H1 (cell line): ENCODE data around the gene SLC12A7. TPM values are rescaled to one million over a fixed set of nuclear protein-coding genes. Genes with fewer than 3 reads are reported as not detected.

Experiments used
- CTCF ChIA-PET: fragments of 300-600 bp; sonication (Branson Sonifier 250); formaldehyde crosslinking; loops from one replicate; lab custom pipeline; 2021; ENCODE audit not compliant: partially characterized antibody; lab: Charles Lee
- POLR2A ChIA-PET: fragments of 300-600 bp; sonication (Branson Sonifier 250); formaldehyde crosslinking; loops from one replicate; lab custom pipeline; 2021; ENCODE audit warnings: inconsistent platforms; ENCODE audit not compliant: partially characterized antibody; lab: Charles Lee
- DNase-seq, 2 experiments: peaks; one replicate each; pipeline versions ENCODE4 v3.0.0 to v3.0.0-alpha.2; 2010 to 2022; ENCODE audit warnings: low spot score in 2 of 2, low read depth in 1 of 2, mixed read lengths in 1 of 2
- FAIRE-seq: peaks from 2 replicates; lab custom pipeline; 2011; peaks lifted over from hg19 to GRCh38; lab: Jason Lieb, UNC
- H2AFZ ChIP-seq: 2 replicates; pipeline ENCODE4 v1.8.1; 2012; ENCODE audit warnings: low read length, inconsistent platforms
- H2AK5ac ChIP-seq: 2 replicates; pipeline ENCODE4 v1.6.1; 2013; ENCODE audit warnings: low read depth, low read length
- H2BK120ac ChIP-seq: replicated peaks from 2 replicates; pipeline ENCODE3; 2013; ENCODE audit warnings: low read depth, low read length, inconsistent platforms
- H2BK12ac ChIP-seq: 2 replicates; pipeline ENCODE4 v1.6.1; 2013; ENCODE audit warnings: low read depth, low read length
- H2BK15ac ChIP-seq: 2 replicates; pipeline ENCODE4 v1.6.1; 2013; ENCODE audit warnings: low read length
- H2BK20ac ChIP-seq: 2 replicates; pipeline ENCODE4 v1.6.1; 2013; ENCODE audit warnings: low read length
- H2BK5ac ChIP-seq: 2 replicates; pipeline ENCODE4 v1.6.1; 2013; ENCODE audit warnings: low read depth, low read length
- H3K14ac ChIP-seq: 2 replicates; pipeline ENCODE4 v1.6.1; 2013; ENCODE audit warnings: inconsistent platforms; ENCODE audit not compliant: insufficient read length
- H3K18ac ChIP-seq: 2 replicates; pipeline ENCODE4 v1.6.1; 2013; ENCODE audit warnings: low read length; ENCODE audit errors: extremely low read depth
- H3K23ac ChIP-seq: 2 replicates; pipeline ENCODE4 v1.6.1; 2013; ENCODE audit warnings: inconsistent platforms; ENCODE audit not compliant: insufficient read length
- H3K23me2 ChIP-seq: 2 replicates; pipeline ENCODE4 v1.6.1; 2013; ENCODE audit warnings: low read depth, low read length
- H3K27ac ChIP-seq: 2 replicates; pipeline ENCODE4 v1.6.1; 2011; ENCODE audit warnings: low read depth, low read length, inconsistent platforms
- H3K27me3 ChIP-seq, 4 experiments: replicated peaks in 1 of 4; 1 replicate in 1 of 4; 2 replicates in 3 of 4; pipeline versions ENCODE4 v1.6.1 to v1.8.1; 2011 to 2013; ENCODE audit warnings: low read length in 3 of 4, mild to moderate bottlenecking in 3 of 4, inconsistent platforms in 2 of 4, mixed read lengths in 2 of 4, moderate library complexity in 1 of 4; ENCODE audit not compliant: control insufficient read depth in 3 of 4, insufficient read depth in 3 of 4; ENCODE audit errors: extremely low read depth in 1 of 4
- H3K36me3 ChIP-seq, 4 experiments: 2 replicates each; pipeline versions ENCODE4 v1.6.1 to v1.8.1; 2011 to 2013; ENCODE audit warnings: mild to moderate bottlenecking in 4 of 4, low read length in 3 of 4, moderate library complexity in 2 of 4, control low read depth in 1 of 4, inconsistent platforms in 1 of 4; ENCODE audit not compliant: insufficient read depth in 4 of 4, control insufficient read depth in 2 of 4
- H3K4ac ChIP-seq: replicated peaks from 2 replicates; pipeline ENCODE3; 2013; ENCODE audit warnings: low read length, low read depth, mixed read lengths, inconsistent platforms; ENCODE audit not compliant: insufficient read length
- H3K4me1 ChIP-seq, 4 experiments: replicated peaks in 1 of 4; 1 replicate in 1 of 4; 2 replicates in 3 of 4; pipeline versions ENCODE4 v1.6.1 to v1.8.1; 2011 to 2013; ENCODE audit warnings: low read length in 3 of 4, inconsistent platforms in 2 of 4, mixed read lengths in 1 of 4; ENCODE audit not compliant: insufficient read depth in 4 of 4, control insufficient read depth in 3 of 4
- H3K4me2 ChIP-seq, 2 experiments: 2 replicates each; pipeline versions ENCODE4 v1.6.1 to v1.8.1; 2011 to 2013; ENCODE audit warnings: low read depth in 2 of 2, low read length in 2 of 2, control low read depth in 1 of 2, inconsistent platforms in 1 of 2, mild to moderate bottlenecking in 1 of 2; ENCODE audit not compliant: insufficient read depth in 1 of 2
- H3K4me3 ChIP-seq, 4 experiments: fragments of 200-600, 300-600 bp in 1 of 4; sonication (generic), shearing (Covaris generic), sonication (Bioruptor Twin) in 1 of 4; 2 replicates each; pipeline versions ENCODE4 v1.5.1 to v1.8.1; 2011 to 2016; ENCODE audit warnings: low read length in 4 of 4, low read depth in 3 of 4, control low read depth in 2 of 4, inconsistent platforms in 2 of 4, mild to moderate bottlenecking in 2 of 4, mixed read lengths in 1 of 4, moderate library complexity in 1 of 4; ENCODE audit not compliant: insufficient read depth in 2 of 4; ENCODE audit errors: extremely low read depth in 1 of 4
- H3K56ac ChIP-seq: replicated peaks from 2 replicates; pipeline ENCODE3; 2013; ENCODE audit warnings: low read depth, mild to moderate bottlenecking, mixed read lengths, low read length, inconsistent platforms; ENCODE audit not compliant: insufficient read length
- H3K79me1 ChIP-seq: 2 replicates; pipeline ENCODE4 v1.6.1; 2013; ENCODE audit warnings: low read depth, low read length, control low read depth
- H3K79me2 ChIP-seq, 2 experiments: 2 replicates each; pipeline versions ENCODE4 v1.6.1 to v1.8.1; 2012 to 2013; ENCODE audit warnings: low read length in 2 of 2, mild to moderate bottlenecking in 2 of 2, inconsistent platforms in 1 of 2; ENCODE audit not compliant: insufficient read depth in 2 of 2, control insufficient read depth in 1 of 2
- H3K9ac ChIP-seq, 4 experiments: replicated peaks in 1 of 4; 1 replicate in 1 of 4; 2 replicates in 3 of 4; pipeline versions ENCODE4 v1.6.1 to v1.8.1; 2011 to 2013; ENCODE audit warnings: low read depth in 3 of 4, low read length in 3 of 4, control low read depth in 2 of 4, mild to moderate bottlenecking in 2 of 4, moderate library complexity in 2 of 4, inconsistent platforms in 1 of 4; ENCODE audit errors: extremely low read depth in 1 of 4
- H3K9me3 ChIP-seq, 2 experiments: 2 replicates each; pipeline versions ENCODE4 v1.6.1 to v1.8.1; 2012 to 2013; ENCODE audit warnings: mild to moderate bottlenecking in 2 of 2, moderate library complexity in 2 of 2, control low read depth in 1 of 2, inconsistent platforms in 1 of 2, low read depth in 1 of 2, low read length in 1 of 2, mixed read lengths in 1 of 2; ENCODE audit not compliant: insufficient read depth in 2 of 2
- H4K20me1 ChIP-seq, 2 experiments: replicated peaks in 1 of 2; 2 replicates each; pipeline versions ENCODE3 to v1.8.1; 2011 to 2013; ENCODE audit warnings: inconsistent platforms in 2 of 2, low read length in 2 of 2, mild to moderate bottlenecking in 1 of 2; ENCODE audit not compliant: insufficient read depth in 2 of 2, control insufficient read depth in 1 of 2
- H4K5ac ChIP-seq: 2 replicates; pipeline ENCODE4 v1.6.1; 2013; ENCODE audit warnings: low read length, low read depth, mixed read lengths, inconsistent platforms; ENCODE audit not compliant: insufficient read length
- H4K8ac ChIP-seq: 2 replicates; pipeline ENCODE4 v1.8.0; 2013; ENCODE audit warnings: mild to moderate bottlenecking, moderate library complexity, low read length, inconsistent platforms; ENCODE audit not compliant: insufficient read depth; ENCODE audit errors: extremely low read depth
- H4K91ac ChIP-seq: replicated peaks from 2 replicates; pipeline ENCODE3; 2013; ENCODE audit warnings: low read length, mixed read lengths, inconsistent platforms; ENCODE audit not compliant: insufficient read length
- ASH2L ChIP-seq: fragments of 200-600, 300-600 bp; sonication (generic); IDR thresholded peaks from one replicate; pipeline ENCODE4 v1.7.1; 2017; ENCODE audit warnings: low read length
- CTCF ChIP-seq, 3 experiments: IDR thresholded peaks; 1 replicate in 2 of 3; 2 replicates in 1 of 3; pipeline versions ENCODE4 v1.5.1 to v1.6.1; 2011; ENCODE audit warnings: low read length in 3 of 3, mild to moderate bottlenecking in 3 of 3, inconsistent platforms in 2 of 3, low read depth in 1 of 3, moderate library complexity in 1 of 3; ENCODE audit not compliant: insufficient read depth in 1 of 3; ENCODE audit errors: control extremely low read depth in 1 of 3
- GTF2F1 ChIP-seq: IDR thresholded peaks from 2 replicates; pipeline ENCODE4 v1.6.1; 2012; ENCODE audit warnings: low read depth, low read length, improper control_type of control experiment, borderline replicate concordance
- JUN ChIP-seq: IDR thresholded peaks from 2 replicates; pipeline ENCODE4 v1.6.1; 2011; ENCODE audit warnings: low read depth, mild to moderate bottlenecking, improper control_type of control experiment, low read length
- POLR2A ChIP-seq, 2 experiments: IDR thresholded peaks; 1 replicate in 1 of 2; 2 replicates in 1 of 2; pipeline ENCODE4 v1.6.1; 2011; ENCODE audit warnings: low read depth in 2 of 2, low read length in 2 of 2, mild to moderate bottlenecking in 2 of 2; ENCODE audit errors: control extremely low read depth in 1 of 2
- SP2 ChIP-seq: IDR thresholded peaks from 2 replicates; pipeline ENCODE4 v1.6.1; 2012; ENCODE audit warnings: mild to moderate bottlenecking, low read length, inconsistent platforms
- TEAD4 ChIP-seq: IDR thresholded peaks from 2 replicates; pipeline ENCODE4 v1.6.1; 2012; ENCODE audit warnings: low read depth, low read length, inconsistent platforms, mixed read lengths
- USF2 ChIP-seq: IDR thresholded peaks from 2 replicates; pipeline ENCODE4 v1.6.1; 2011; ENCODE audit warnings: low read length, improper control_type of control experiment
- WGBS, 2 experiments: shearing (Covaris generic) in 1 of 2; methylation state at CpG; one replicate each; pipeline versions ENCODE4 v1.1.6 to v1.1.7; 2013 to 2015; ENCODE audit warnings: low lambda C conversion rate in 2 of 2, mixed read lengths in 2 of 2, inconsistent platforms in 1 of 2, low coverage in 1 of 2, missing lambda C conversion rate in 1 of 2; ENCODE audit not compliant: insufficient replicate concordance in 2 of 2, insufficient coverage in 1 of 2, insufficient read length in 1 of 2; ENCODE audit errors: extremely low coverage in 1 of 2, missing lambda C conversion rate in 1 of 2; 5-methylcytosine and 5-hydroxymethylcytosine counted together
- polyA plus RNA-seq, 7 experiments: library from polyadenylated mRNA; depleted of rRNA in 3 of 7; stranded (reverse) in 5 of 7; unstranded in 2 of 7; fragments of >200 nt in 5 of 7; fragments of 200-250 nt in 2 of 7; gene quantifications; 1 replicate in 5 of 7; 2 replicates in 1 of 7; 4 replicates in 1 of 7; pipeline versions ENCODE4 v1.2.1 to v1.2.3, GENCODE V29; 2011 to 2013; ENCODE audit warnings: missing spikeins in 2 of 7, mixed read lengths in 2 of 7
- total RNA-seq: library from RNA; stranded (reverse); fragmentation: NEBNext Ultra II Directional; extraction: Animal tissue kit (Norgen Biotek cat#: 25700); gene quantifications from 2 replicates; pipeline ENCODE4 v1.2.1, GENCODE V29; 2021
- TF ChIP-seq, protein P1 (sequence below): IDR thresholded peaks from 2 replicates; pipeline ENCODE4 v1.6.1; 2012; ENCODE audit warnings: inconsistent platforms

SLC12A7 gene
- total and polyA plus RNA-seq, 2 of the 8 experiments (the other 6 are each of a cell fraction or from before 2014, with no cell fraction given), result 23.5 to 39.7 TPM

GRCh38 chr5:1098986-1099597 lies 12.8 kb downstream of the SLC12A7 start:
- H3K4ac ChIP-seq, result peak overlapping the region; percentile 27
- H2BK20ac ChIP-seq, result peak overlapping the region; percentile 75; the same call in 1 of the 2 replicates
- FAIRE-seq (no peak), DNase-seq (no peak)
- POLR2A ChIA-PET, result interaction anchor here (1.9 kb wide), 1 partner anchor 14 kb away, joined by 5 read pairs; no protein-coding TSS in a partner anchor
- H3K4me3 ChIP-seq, result no peak overlapping the region
- no peak overlapping the region for H3K9ac ChIP-seq
- CTCF ChIA-PET, result no interaction called here
- peak overlapping the region; percentile 7 for H3K18ac ChIP-seq
- H3K79me1 ChIP-seq, result peaks cover 52% of the 10 kb centered on the region
- no peak overlapping the region for H4K8ac ChIP-seq
- H3K56ac ChIP-seq, result no peak overlapping the region
- H2AFZ ChIP-seq, result no peak overlapping the region
- H2BK12ac ChIP-seq, result peak overlapping the region; percentile 77; the same call in 1 of the 2 replicates
- no peaks in the 10 kb centered on the region for H3K9me3 ChIP-seq
- H3K23ac ChIP-seq, result no peak overlapping the region
- 92% methylated on average over 22 of the region's 28 CpGs; no CpG with 5 or more reads in 1 of the 2 experiments for WGBS, 2 experiments
- H3K27ac ChIP-seq, result peak overlapping the region; percentile 45; the same call in 1 of the 2 replicates
- H3K23me2 ChIP-seq, result no peaks in the 10 kb centered on the region; the same call in 1 of the 2 replicates
- H3K79me2 ChIP-seq, result peaks cover 0 to 84% of the 10 kb centered on the region in 2 experiments; a peak in 3 of 4 replicates
- peak overlapping the region; percentile 36; the same call in 1 of the 2 replicates for H2BK15ac ChIP-seq
- no peak overlapping the region for H3K14ac ChIP-seq
- peak overlapping the region in 1 of 2 experiments; percentile 34; a peak in 1 of 4 replicates for H3K4me2 ChIP-seq
- peak overlapping the region; percentile 61; the same call in 1 of the 2 replicates for H2AK5ac ChIP-seq
- peak overlapping the region; percentile 52 for H4K91ac ChIP-seq
- no peak overlapping the region for H2BK120ac ChIP-seq
- H2BK5ac ChIP-seq, result peak overlapping the region; percentile 67
- H4K20me1 ChIP-seq, result peaks cover 6 to 26% of the 10 kb centered on the region in 2 experiments
- peaks cover 0 to 4% (median 0%) of the 10 kb centered on the region in 4 experiments; a peak in 1 of 8 replicates for H3K36me3 ChIP-seq
- peaks cover 5 to 80% (median 49%) of the 10 kb centered on the region in 4 experiments for H3K4me1 ChIP-seq
- no peaks in the 10 kb centered on the region for H3K27me3 ChIP-seq
- H4K5ac ChIP-seq, result peak overlapping the region; percentile 68
- TF ChIP-seq USF2 (no peak), GTF2F1 (no peak), CTCF (IDR thresholded peaks at IDR 0.05; ENCODE audit: control extremely low read depth in 1 of 3, insufficient read depth in 1 of 3, low read depth in 1 of 3, low read length in 3 of 3) (no peak), POLR2A (IDR thresholded peaks at IDR 0.05; ENCODE audit: control extremely low read depth in 1 of 2, low read depth in 2 of 2, low read length in 2 of 2) (no peak), ASH2L (no peak), JUN (no peak), SP2 (no peak), TEAD4 (no peak)
- TF ChIP-seq, protein P1, sequence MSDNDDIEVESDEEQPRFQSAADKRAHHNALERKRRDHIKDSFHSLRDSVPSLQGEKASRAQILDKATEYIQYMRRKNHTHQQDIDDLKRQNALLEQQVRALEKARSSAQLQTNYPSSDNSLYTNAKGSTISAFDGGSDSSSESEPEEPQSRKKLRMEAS, result no peak
